ENCODE data around the gene CCL1.

DNA sequence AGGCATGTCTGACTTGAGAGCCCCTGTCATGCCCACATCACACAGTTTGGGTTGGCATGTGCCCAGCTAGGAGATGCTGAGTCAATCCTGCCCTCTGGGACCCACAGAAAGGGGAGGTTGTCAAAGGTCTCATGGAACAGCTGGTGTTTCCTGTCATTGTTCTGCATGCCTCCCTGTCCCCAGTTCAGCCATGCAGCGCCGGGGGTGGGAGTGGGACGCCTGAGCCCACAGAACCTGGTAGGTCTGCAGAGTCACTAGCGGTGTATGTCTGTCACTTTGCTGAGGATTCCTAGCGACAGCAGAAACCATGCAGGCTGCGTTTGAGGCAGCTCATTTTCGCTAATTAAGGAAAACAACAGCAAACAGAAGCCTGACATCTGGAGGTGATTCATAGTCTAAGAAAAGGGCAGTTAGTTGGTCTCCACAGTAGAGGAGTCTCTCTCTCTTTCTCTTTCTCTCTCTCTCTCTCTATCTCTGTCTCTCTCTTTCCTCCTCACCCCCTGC is 19.6 kb upstream of the CCL1 start:
- TF ChIP-seq SALL2 (tag by site-specific recombination; IDR thresholded peaks at IDR 0.05; ENCODE audit: borderline replicate concordance) (no peak), ZNF311 (tag by site-specific recombination; IDR thresholded peaks at IDR 0.05; ENCODE audit: borderline replicate concordance) (no peak), ZNF776 (tag by site-specific recombination; IDR thresholded peaks at IDR 0.05; ENCODE audit: borderline replicate concordance) (no peak), ZNF324 (tag by site-specific recombination; IDR thresholded peaks at IDR 0.05) (no peak), ZNF670 (tag by site-specific recombination; IDR thresholded peaks at IDR 0.05; ENCODE audit: low read depth) (no peak), SETDB1 (IDR thresholded peaks at IDR 0.05; ENCODE audit: insufficient read length, low read length) (no peak), ZNF830 (tag by site-specific recombination; IDR thresholded peaks at IDR 0.05; ENCODE audit: low read depth) (no peak), ZNF433 (tag by site-specific recombination; IDR thresholded peaks at IDR 0.05; ENCODE audit: low read depth) (no peak), KLF16 (tag by site-specific recombination; IDR thresholded peaks at IDR 0.05) (no peak), ZNF274 (IDR thresholded peaks at IDR 0.05; ENCODE audit: low read length) (no peak), ZNF274 (tag by site-specific recombination; IDR thresholded peaks at IDR 0.05; ENCODE audit: borderline replicate concordance) (no peak)
- TF ChIP-seq, protein P1, sequence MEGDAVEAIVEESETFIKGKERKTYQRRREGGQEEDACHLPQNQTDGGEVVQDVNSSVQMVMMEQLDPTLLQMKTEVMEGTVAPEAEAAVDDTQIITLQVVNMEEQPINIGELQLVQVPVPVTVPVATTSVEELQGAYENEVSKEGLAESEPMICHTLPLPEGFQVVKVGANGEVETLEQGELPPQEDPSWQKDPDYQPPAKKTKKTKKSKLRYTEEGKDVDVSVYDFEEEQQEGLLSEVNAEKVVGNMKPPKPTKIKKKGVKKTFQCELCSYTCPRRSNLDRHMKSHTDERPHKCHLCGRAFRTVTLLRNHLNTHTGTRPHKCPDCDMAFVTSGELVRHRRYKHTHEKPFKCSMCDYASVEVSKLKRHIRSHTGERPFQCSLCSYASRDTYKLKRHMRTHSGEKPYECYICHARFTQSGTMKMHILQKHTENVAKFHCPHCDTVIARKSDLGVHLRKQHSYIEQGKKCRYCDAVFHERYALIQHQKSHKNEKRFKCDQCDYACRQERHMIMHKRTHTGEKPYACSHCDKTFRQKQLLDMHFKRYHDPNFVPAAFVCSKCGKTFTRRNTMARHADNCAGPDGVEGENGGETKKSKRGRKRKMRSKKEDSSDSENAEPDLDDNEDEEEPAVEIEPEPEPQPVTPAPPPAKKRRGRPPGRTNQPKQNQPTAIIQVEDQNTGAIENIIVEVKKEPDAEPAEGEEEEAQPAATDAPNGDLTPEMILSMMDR (tag by site-specific recombination; IDR thresholded peaks at IDR 0.05): no peak
- TF ChIP-seq, protein P2, sequence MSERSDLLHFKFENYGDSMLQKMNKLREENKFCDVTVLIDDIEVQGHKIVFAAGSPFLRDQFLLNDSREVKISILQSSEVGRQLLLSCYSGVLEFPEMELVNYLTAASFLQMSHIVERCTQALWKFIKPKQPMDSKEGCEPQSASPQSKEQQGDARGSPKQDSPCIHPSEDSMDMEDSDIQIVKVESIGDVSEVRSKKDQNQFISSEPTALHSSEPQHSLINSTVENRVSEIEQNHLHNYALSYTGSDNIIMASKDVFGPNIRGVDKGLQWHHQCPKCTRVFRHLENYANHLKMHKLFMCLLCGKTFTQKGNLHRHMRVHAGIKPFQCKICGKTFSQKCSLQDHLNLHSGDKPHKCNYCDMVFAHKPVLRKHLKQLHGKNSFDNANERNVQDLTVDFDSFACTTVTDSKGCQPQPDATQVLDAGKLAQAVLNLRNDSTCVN (tag by site-specific recombination; optimal IDR thresholded peaks at IDR 0.05): no peak
- TF ChIP-seq, protein P3, sequence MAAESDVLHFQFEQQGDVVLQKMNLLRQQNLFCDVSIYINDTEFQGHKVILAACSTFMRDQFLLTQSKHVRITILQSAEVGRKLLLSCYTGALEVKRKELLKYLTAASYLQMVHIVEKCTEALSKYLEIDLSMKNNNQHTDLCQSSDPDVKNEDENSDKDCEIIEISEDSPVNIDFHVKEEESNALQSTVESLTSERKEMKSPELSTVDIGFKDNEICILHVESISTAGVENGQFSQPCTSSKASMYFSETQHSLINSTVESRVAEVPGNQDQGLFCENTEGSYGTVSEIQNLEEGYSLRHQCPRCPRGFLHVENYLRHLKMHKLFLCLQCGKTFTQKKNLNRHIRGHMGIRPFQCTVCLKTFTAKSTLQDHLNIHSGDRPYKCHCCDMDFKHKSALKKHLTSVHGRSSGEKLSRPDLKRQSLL (tag by site-specific recombination; IDR thresholded peaks at IDR 0.05): no peak
- TF ChIP-seq, protein P4, sequence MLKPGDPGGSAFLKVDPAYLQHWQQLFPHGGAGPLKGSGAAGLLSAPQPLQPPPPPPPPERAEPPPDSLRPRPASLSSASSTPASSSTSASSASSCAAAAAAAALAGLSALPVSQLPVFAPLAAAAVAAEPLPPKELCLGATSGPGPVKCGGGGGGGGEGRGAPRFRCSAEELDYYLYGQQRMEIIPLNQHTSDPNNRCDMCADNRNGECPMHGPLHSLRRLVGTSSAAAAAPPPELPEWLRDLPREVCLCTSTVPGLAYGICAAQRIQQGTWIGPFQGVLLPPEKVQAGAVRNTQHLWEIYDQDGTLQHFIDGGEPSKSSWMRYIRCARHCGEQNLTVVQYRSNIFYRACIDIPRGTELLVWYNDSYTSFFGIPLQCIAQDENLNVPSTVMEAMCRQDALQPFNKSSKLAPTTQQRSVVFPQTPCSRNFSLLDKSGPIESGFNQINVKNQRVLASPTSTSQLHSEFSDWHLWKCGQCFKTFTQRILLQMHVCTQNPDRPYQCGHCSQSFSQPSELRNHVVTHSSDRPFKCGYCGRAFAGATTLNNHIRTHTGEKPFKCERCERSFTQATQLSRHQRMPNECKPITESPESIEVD (tag by site-specific recombination; IDR thresholded peaks at IDR 0.05): no peak

All from HEK293 (cell line).